Neural progenitor cell (in vitro differentiated cells): ENCODE results near the gene PPFIA2. TPM values are rescaled to one million over a fixed set of nuclear protein-coding genes. Genes with fewer than 3 reads are reported as not detected.

Source experiments
- DNase-seq: peaks from one replicate; pipeline ENCODE4 v3.0.0-alpha.2; 2016; ENCODE audit warnings: low spot score
- H2AFZ ChIP-seq: fragments of 200-600 bp; sonication (generic); replicated peaks from 2 replicates; pipeline ENCODE4 v1.6.1; 2016; ENCODE audit warnings: antibody characterized with exemption
- H3F3A ChIP-seq: fragments of 200-600 bp; sonication (generic); 2 replicates; pipeline ENCODE4 v1.6.1; 2016; ENCODE audit warnings: antibody characterized with exemption, low read depth
- H3K27ac ChIP-seq: fragments of 200-600 bp; sonication (generic); 2 replicates; pipeline ENCODE4 v1.5.1; 2016; ENCODE audit warnings: mild to moderate bottlenecking
- H3K27me3 ChIP-seq: fragments of 200-600 bp; sonication (generic); 2 replicates; pipeline ENCODE4 v1.6.1; 2016; ENCODE audit warnings: mild to moderate bottlenecking, moderate library complexity
- H3K36me3 ChIP-seq: fragments of 200-600 bp; sonication (generic); 2 replicates; pipeline ENCODE4 v1.5.1; 2016
- H3K4me1 ChIP-seq: fragments of 200-600 bp; sonication (generic); 2 replicates; pipeline ENCODE4 v1.6.1; 2016; ENCODE audit warnings: mixed run types
- H3K4me2 ChIP-seq: fragments of 200-600 bp; sonication (generic); 2 replicates; pipeline ENCODE4 v1.6.1; 2016
- H3K4me3 ChIP-seq: fragments of 200-600 bp; sonication (generic); 2 replicates; pipeline ENCODE4 v1.5.1; 2016
- H3K79me2 ChIP-seq: fragments of 200-600 bp; sonication (generic); 2 replicates; pipeline ENCODE4 v1.6.1; 2016; ENCODE audit warnings: low read depth
- H3K9ac ChIP-seq: fragments of 200-600 bp; sonication (generic); 2 replicates; pipeline ENCODE4 v1.6.1; 2016
- H3K9me3 ChIP-seq: fragments of 200-600 bp; sonication (generic); 2 replicates; pipeline ENCODE4 v1.5.1; 2016; ENCODE audit warnings: low read depth
- H4K20me1 ChIP-seq: fragments of 200-600 bp; sonication (generic); 2 replicates; pipeline ENCODE4 v1.6.1; 2016; ENCODE audit warnings: low read depth
- H3K27ac Mint-ChIP-seq: 3 replicates; pipeline ENCODE4 v1.8.0; 2021; ENCODE audit warnings: mixed read lengths
- H3K27me3 Mint-ChIP-seq: 2 replicates; pipeline ENCODE4 v1.8.0; 2022; ENCODE audit warnings: low read depth, mild to moderate bottlenecking, inconsistent platforms, moderate library complexity, mixed read lengths; ENCODE audit not compliant: insufficient read depth
- H3K36me3 Mint-ChIP-seq: 3 replicates; pipeline ENCODE4 v1.8.0; 2021; ENCODE audit warnings: mixed read lengths
- H3K4me1 Mint-ChIP-seq: 3 replicates; pipeline ENCODE4 v1.8.0; 2021; ENCODE audit warnings: mixed read lengths
- H3K4me3 Mint-ChIP-seq: 3 replicates; pipeline ENCODE4 v1.8.0; 2021; ENCODE audit warnings: mild to moderate bottlenecking, moderate library complexity, mixed read lengths
- H3K9me3 Mint-ChIP-seq: 3 replicates; pipeline ENCODE4 v1.8.0; 2020; ENCODE audit warnings: mixed read lengths
- EZH2 ChIP-seq: fragments of 200-600 bp; sonication (generic); IDR thresholded peaks from 2 replicates; pipeline ENCODE4 v1.6.1; 2017; ENCODE audit warnings: antibody characterized with exemption, mild to moderate bottlenecking, moderate library complexity
- EZH2phosphoT487 ChIP-seq: fragments of 200-600 bp; sonication (generic); IDR thresholded peaks from 2 replicates; pipeline ENCODE4 v1.6.1; 2017; ENCODE audit warnings: antibody characterized with exemption
- total RNA-seq: library from RNA; depleted of rRNA; stranded (reverse); fragments of >200 nt; gene quantifications from 2 replicates; pipeline ENCODE4 v1.2.3, GENCODE V29; 2015; ENCODE audit warnings: low replicate concordance
- TF ChIP-seq, protein P1 (sequence below): fragments of 200-600 bp; sonication (generic); IDR thresholded peaks from 2 replicates; pipeline ENCODE4 v1.5.1; 2017; ENCODE audit warnings: antibody characterized with exemption, mild to moderate bottlenecking

PPFIA2 gene
- total RNA-seq, 1 donor from 2014 or later, result 1.4 TPM

- H3K27ac Mint-ChIP-seq, result no peak overlapping the region
- no peak overlapping the region for H3K4me2 ChIP-seq
- H3K4me3 Mint-ChIP-seq, result no peak overlapping the region
- no peaks in the 10 kb centered on the region for H3K79me2 ChIP-seq
- H4K20me1 ChIP-seq, result no peaks in the 10 kb centered on the region
- no peak overlapping the region for H3K27ac ChIP-seq
- H2AFZ ChIP-seq, result no peak overlapping the region
- H3K4me1 ChIP-seq, result no peaks in the 10 kb centered on the region
- no peaks in the 10 kb centered on the region for H3K27me3 ChIP-seq
- no peak for DNase-seq
- no peaks in the 10 kb centered on the region for H3K27me3 Mint-ChIP-seq
- TF ChIP-seq, protein P1, sequence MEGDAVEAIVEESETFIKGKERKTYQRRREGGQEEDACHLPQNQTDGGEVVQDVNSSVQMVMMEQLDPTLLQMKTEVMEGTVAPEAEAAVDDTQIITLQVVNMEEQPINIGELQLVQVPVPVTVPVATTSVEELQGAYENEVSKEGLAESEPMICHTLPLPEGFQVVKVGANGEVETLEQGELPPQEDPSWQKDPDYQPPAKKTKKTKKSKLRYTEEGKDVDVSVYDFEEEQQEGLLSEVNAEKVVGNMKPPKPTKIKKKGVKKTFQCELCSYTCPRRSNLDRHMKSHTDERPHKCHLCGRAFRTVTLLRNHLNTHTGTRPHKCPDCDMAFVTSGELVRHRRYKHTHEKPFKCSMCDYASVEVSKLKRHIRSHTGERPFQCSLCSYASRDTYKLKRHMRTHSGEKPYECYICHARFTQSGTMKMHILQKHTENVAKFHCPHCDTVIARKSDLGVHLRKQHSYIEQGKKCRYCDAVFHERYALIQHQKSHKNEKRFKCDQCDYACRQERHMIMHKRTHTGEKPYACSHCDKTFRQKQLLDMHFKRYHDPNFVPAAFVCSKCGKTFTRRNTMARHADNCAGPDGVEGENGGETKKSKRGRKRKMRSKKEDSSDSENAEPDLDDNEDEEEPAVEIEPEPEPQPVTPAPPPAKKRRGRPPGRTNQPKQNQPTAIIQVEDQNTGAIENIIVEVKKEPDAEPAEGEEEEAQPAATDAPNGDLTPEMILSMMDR, result peak; percentile 55
- TF ChIP-seq EZH2 (no peak), EZH2phosphoT487 (no peak)
- no peaks in the 10 kb centered on the region for H3K9me3 ChIP-seq
- H3K4me3 ChIP-seq, result no peak overlapping the region
- H3K9me3 Mint-ChIP-seq, result no peaks in the 10 kb centered on the region
- no peaks in the 10 kb centered on the region for H3F3A ChIP-seq
- H3K9ac ChIP-seq, result no peak overlapping the region
- H3K36me3 ChIP-seq, result no peaks in the 10 kb centered on the region
- no peaks in the 10 kb centered on the region for H3K4me1 Mint-ChIP-seq
- no peaks in the 10 kb centered on the region for H3K36me3 Mint-ChIP-seq
Observed at GRCh38 chr12:81461163-81461562, 298.0 kb downstream of the PPFIA2 start.

- no peaks in the 10 kb centered on the region for H3K9me3 Mint-ChIP-seq
Observed at GRCh38 chr12:81450920-81451739, 308.0 kb downstream of the PPFIA2 start.

DNA sequence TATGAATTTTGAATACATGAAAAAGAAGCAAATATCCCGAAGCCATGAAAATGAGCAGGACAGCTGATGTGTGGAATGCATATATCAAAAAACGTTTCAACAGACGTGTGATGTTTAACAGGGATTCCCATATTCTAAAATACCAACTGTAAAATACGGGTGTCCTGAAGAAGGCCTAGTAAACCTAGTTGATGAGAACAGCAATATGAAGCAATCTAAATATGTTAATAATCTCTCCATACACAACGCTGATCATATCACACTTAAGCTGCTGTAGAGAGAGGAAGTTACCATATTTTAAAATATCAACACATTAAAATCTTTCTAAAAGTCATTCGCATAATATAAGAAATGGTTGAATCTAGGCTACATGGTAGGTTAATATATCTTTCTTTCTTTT is 317.5 kb downstream of the PPFIA2 start:
- H3K27ac Mint-ChIP-seq, result no peak overlapping the region
- H3K36me3 Mint-ChIP-seq, result no peaks in the 10 kb centered on the region
- no peaks in the 10 kb centered on the region for H3F3A ChIP-seq
- no peaks in the 10 kb centered on the region for H3K27me3 Mint-ChIP-seq
- no peak overlapping the region for H3K4me2 ChIP-seq
- H3K4me1 ChIP-seq, result no peaks in the 10 kb centered on the region
- no peaks in the 10 kb centered on the region for H3K36me3 ChIP-seq
- H3K9ac ChIP-seq, result no peak overlapping the region
- no peak for DNase-seq
- no peak overlapping the region for H3K4me3 ChIP-seq
- no peaks in the 10 kb centered on the region for H3K4me1 Mint-ChIP-seq
- H4K20me1 ChIP-seq, result no peaks in the 10 kb centered on the region
- H3K4me3 Mint-ChIP-seq, result no peak overlapping the region
- no peaks in the 10 kb centered on the region for H3K9me3 Mint-ChIP-seq
- H2AFZ ChIP-seq, result no peak overlapping the region
- no peaks in the 10 kb centered on the region for H3K9me3 ChIP-seq
- no peaks in the 10 kb centered on the region for H3K79me2 ChIP-seq
- TF ChIP-seq, protein P1, result no peak
- H3K27me3 ChIP-seq, result no peaks in the 10 kb centered on the region
- no peak overlapping the region for H3K27ac ChIP-seq

More at GRCh38 chr12:81450920-81451739, 308.0 kb downstream of the PPFIA2 start:
- Histone ChIP-seq H3F3A (no peaks in the 10 kb centered on the region), H3K79me2 (no peaks in the 10 kb centered on the region), H3K9ac (no peak overlapping the region), H3K4me2 (no peak overlapping the region), H3K27me3 (no peaks in the 10 kb centered on the region), H4K20me1 (no peaks in the 10 kb centered on the region), H3K4me3 (no peak overlapping the region), H3K36me3 (no peaks in the 10 kb centered on the region), H3K4me1 (no peaks in the 10 kb centered on the region), H3K27ac (no peak overlapping the region), H2AFZ (no peak overlapping the region), H3K9me3 (no peaks in the 10 kb centered on the region)
- Mint-ChIP-seq H3K4me3 (no peak overlapping the region), H3K4me1 (peaks cover 3% of the 10 kb centered on the region), H3K36me3 (no peaks in the 10 kb centered on the region), H3K27ac (no peak overlapping the region), H3K27me3 (no peaks in the 10 kb centered on the region)
- peak; percentile 92 for DNase-seq
- TF ChIP-seq, protein P1, result peak; percentile 81
- TF ChIP-seq EZH2phosphoT487, result no peak
